ENCODE data around the gene REL.
A peak's percentile ranks its signal among the peaks of the same experiment; 100 is the strongest.
"Not testable (repeated sequence)": the region's sequence is repeated elsewhere in the genome, so short reads cannot be mapped to it uniquely, and the experiment has no call there.

Gene REL

GRCh38 chr2:60867848-60868247 is 13.5 kb upstream of the REL start:
- no peak for DNase-seq (ENCODE audit: low read depth)

DNA sequence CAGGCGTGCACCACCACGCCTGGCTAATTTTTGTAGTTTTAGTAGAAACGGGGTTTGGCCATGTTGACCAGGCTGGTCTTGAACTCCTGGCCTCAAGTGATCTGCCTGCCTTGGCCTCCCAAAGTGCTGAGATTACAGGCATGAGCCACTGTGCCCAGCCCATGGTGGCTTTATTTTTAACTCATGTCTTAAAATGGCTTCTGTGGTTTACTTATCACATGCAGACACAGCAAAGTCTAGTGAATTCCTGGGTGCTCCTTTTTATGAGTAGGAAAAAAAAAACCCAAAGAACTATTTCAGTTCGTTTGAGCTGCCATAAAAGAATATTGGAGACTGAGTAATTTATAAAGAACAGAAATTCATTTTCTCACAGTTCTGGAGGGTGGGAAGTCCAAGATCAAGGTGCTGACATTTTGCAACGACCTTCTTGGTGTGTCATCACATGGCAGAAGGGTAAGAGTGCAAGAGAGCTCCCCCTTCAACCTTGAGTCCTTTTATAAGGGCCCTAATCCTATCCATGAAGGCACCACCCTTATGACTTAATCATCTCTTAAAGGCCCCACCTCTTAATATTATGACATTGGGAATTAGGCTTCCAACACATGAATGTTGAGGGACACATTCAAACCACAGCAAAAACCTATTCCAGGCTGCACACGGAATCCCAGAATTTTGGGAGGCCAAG is 12.6 kb upstream of the REL start:
- no peak for DNase-seq (ENCODE audit: low read depth)

- DNase-seq (ENCODE audit: low read depth) = no peak
Measured at GRCh38 chr2:60872510-60872928, 8.9 kb upstream of the REL start.

DNA sequence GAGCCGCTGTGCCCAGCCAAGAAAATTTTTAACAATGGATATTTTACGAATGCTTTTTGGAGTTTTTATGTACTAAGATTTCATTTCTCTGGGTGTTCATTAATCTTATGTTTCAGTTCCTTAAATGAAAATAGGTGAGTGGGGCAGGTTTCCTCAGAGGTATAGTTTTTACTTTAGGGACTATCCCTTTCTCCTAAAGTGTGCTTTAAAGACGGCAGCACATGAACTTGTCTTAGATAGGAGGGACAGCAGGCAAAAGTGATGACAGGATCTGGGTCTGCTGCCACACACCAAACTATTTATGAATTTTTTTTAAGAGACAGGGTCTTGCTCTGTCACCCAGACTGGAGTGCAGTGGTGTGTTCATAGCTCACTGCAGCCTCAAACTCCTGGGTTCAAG is 8.0 kb upstream of the REL start:
- no peak for DNase-seq (ENCODE audit: low read depth)

- DNase-seq (ENCODE audit: low read depth) = no peak
Measured at GRCh38 chr2:60875520-60875919, 5.9 kb upstream of the REL start.

GRCh38 chr2:60880643-60881046 is 729 bp upstream of the REL start:
- DNase-seq (ENCODE audit: low read depth) = peak; percentile 33

DNA sequence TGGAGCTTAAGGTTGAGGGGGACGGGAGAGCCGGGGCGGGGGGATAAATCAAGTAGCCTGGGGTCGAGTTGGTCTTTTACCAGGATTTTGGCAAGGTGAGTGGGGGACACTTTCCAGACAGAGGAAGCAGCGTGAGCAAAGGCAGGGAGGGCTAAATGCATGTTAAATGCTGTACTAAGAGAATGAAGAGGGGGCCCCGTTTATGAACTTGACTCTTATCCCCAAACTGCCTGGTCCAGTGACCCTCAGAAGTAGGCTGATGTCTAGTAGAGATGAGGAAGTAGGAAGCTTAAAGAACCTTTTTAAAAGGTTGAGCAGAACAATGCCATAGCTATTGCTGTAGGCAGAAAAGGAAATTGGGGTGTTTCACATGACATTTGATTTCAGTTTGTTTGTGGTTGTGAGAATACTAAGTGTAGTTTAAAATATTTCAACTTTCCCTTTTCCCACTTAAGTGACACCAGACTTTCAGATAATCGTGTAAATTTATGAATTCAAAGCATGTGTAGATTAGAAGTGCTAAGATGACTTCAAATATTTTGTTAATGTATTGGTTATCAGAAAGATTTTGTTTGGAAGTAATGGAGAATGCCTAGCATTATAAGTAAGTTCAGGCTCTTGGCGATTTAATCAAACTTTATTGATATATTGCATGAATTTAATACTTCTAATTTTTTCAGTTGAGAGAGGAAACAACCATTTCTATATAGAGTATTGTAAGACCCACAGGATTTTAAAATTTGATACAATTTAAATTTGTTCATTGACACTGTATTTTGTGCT is 1.8 kb downstream of the REL start:
- peak; percentile 7 for DNase-seq (ENCODE audit: low read depth)

DNA sequence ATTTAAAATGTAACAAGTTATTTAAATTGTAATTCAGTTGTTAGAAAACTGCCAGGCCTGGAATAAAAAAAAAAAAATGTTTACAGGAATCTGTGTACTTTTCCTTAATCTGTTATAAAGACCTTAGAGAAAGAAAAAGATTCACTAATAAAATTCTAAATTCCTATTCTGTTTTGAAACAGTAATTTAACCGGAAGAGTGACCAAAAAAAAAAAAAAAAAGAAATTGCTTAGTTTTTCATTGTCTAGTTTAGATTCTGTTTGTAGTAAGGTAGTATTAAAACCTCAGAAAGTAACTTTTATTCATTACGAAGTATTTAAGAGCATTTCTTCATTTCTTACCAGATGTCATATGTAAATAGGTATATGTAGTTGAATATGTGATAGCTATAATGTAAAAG is 2.5 kb downstream of the REL start:
- no peak for DNase-seq (ENCODE audit: low read depth)

GRCh38 chr2:60884800-60885199 is 3.4 kb downstream of the REL start:
- peak; percentile 38 for DNase-seq (ENCODE audit: low read depth)

DNA sequence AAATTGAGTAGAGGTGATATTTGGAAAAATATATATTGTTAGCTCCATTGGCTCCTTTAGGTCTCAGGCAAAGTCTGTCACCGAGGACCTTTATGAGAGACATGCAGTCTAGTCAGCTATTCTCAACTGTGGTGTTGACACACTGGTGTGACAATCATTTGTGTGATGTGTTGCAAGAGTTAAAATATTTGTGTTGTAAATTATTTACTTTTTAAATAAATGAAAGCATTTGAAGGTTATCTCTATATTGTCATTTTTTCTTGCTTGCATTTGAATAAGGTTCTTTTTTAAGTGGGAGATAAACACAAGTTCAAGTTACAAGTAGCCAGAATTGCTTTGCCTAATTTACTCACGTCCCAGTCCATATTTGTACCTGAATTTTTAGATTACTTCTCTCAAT is 4.3 kb downstream of the REL start:
- DNase-seq (ENCODE audit: low read depth) = no peak

DNA sequence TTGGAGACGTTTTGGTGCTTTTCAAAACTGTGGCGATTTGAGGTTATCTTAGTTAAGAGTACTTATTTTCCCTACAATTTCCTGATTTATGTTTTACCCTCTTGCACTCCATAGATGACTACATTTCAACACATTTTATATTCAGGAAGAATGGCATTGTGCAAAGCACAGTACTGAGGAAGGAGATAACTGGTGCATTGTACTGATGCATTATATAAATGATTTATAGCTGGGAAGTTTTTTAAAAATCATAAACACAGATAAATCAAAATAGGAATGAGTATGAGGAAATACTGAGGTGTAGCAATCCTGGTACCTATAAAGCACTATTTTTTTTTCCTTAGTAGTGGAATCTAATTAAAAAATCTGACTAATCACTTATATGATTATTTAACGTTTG is 5.6 kb downstream of the REL start:
- no peak for DNase-seq (ENCODE audit: low read depth)

DNA sequence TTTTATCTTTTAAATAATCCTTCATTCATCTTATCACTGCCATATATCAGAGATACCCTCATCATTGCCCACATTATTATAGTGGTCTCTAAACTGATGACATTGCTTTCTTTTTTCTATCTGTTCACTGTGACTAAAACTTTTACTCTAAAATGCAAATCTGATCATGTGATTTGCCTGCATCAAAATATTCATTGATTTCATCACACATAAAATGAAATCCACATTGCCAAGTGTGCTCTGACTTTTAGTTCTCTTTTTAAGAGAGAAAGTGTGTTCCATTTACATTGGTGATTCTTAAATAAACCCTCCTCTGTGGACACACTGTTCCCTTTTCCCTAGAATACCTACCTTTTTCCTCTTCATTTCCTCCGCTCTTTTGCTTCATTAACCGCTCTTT is 7.5 kb downstream of the REL start:
- DNase-seq (ENCODE audit: low read depth) = no peak

- not testable (repeated sequence) for DNase-seq (ENCODE audit: low read depth)
Measured at GRCh38 chr2:60889581-60890392, 8.4 kb downstream of the REL start.

DNA sequence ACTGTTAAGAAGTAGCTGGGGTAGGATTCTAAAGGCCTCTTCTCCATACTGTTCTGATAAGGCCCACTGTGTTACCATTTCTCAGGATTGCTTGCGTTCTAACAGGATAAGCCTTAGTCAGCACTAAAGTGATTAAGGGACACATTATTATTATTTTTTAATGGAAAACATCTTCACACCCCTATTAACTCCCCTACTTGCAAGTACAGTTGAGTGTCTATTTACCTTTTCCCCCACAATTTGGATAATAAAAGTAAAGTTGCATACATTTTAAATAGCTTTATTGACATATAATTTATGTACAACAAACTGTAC is 9.0 kb downstream of the REL start:
- no peak for DNase-seq (ENCODE audit: low read depth)

DNA sequence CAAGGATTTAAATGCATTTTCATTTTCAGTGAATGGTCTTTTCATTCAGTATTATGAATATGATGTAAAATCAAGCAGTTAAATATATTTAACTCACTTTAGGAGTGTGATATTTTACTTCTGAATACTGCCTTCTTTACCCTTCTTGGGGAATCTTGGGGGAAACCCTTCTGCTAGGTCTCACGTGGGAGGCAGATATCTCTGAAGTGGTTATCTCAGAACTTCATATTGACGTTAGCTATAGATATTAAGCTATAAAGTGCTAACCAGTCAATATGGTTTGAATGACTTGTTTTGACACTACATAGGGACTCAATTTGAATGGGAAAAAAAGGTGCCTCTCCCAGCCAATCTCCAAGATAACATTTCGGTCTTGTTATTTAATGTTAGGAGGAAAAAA is 9.8 kb downstream of the REL start:
- no peak for DNase-seq (ENCODE audit: low read depth)

- DNase-seq (ENCODE audit: low read depth) = no peak
Measured at GRCh38 chr2:60898567-60898966, 17.2 kb downstream of the REL start.

DNA sequence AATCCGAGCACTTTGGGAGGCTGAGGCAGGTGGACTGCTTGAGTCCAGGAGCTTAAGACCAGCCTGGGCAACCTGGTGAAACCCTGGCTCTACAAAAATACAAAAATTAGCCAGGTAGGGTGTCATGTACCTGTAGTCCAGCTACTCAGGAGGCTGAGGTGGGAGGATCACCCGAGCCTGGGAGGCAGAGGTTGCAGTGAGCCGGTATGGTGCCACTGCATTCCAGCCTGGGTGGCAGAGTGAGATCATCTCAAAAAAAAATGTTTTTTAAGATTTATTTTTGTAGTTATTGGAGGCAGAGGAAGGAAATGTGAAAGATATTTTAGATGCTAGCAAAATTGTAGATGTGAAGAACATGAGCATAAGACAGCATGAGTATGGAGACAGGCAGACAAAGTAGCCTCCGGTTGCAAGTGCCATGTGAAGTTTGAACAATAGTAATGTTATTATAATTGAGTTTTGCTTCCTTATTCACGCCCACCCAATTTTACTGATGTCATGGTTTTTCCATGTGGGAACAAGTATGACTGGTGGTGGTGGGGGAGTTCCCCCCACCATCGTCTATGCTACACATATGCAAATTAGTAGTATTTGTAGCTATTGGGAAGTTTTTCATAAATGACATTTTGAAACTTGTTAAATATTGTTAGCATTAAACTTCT is 18.0 kb downstream of the REL start:
- no peak for DNase-seq (ENCODE audit: low read depth)

DNA sequence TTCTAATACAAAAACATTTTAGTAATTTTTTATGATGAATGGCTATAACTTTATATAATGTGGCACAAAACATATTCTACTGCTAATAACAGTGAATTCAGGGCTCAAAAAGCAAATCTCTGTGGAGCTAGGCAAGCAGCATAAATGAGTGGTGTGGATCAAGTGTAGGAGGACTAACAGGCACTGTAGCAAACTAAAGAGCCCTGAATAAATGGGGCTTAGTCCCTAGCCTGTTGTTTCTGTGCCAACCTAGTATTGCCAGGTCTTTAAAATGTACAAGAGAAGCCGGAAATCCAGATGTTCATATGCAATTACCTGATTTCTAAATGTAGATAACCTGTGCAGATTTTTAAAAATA is 18.5 kb downstream of the REL start:
- no peak for DNase-seq (ENCODE audit: low read depth)

GRCh38 chr2:60901296-60901695 is 19.9 kb downstream of the REL start:
- not testable (repeated sequence) for DNase-seq (ENCODE audit: low read depth)

DNA sequence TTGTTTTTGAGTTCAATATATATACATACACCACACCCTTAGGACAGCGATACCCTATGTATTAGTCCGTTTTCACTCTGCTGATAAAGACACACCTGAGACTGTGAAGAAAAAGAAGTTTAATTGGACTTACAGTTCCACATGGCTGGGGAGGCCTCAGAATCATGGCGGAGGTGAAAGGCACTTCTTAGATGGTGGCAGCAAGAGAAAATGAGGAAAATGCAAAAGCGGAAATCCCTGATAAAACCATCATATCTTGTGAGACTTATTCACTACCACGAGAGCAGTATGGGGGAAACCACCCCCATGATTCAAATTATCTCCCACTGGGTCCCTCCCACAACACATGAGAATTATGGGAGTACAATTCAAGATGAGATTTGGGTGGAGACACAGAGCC is 24.5 kb downstream of the REL start:
- not testable (repeated sequence) for DNase-seq (ENCODE audit: low read depth)

DNA sequence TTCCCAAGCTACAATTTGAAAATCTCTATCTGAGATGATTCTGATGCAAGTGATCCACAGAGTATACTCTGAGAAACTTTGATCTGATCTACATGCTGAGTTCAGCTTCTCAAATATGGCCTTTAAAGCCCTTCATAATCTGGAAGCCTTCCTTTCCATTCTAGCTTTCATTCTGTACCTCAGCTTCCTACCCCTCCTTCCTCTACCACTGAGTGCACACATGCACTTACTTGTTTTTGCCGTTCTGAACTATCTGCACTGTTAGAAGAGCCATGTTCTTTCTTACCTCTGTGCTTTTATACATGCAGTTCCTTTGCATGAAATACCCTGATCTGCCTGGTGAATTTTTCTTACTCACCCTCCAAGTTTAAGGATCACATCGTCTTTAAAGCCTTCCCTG is 25.0 kb downstream of the REL start:
- DNase-seq (ENCODE audit: low read depth) = no peak

DNA sequence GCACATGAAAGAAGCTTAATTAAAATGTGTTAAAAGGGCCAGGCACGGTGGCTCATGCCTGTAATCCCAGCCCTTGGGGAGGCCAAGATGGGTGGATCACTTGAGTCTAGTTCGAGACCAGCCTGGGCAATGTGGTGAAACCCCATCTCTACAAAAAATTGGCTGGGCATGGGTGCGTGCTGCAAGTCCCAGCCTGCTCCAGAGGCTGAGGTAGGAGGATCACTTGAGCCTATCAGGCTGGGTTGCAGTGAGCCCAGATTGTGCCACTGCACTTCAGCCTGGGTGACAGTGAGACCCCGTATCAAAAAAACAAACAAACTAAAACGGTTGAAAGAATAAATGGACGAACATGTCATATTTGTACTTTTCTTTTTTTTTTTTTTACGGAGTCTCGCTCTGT is 26.0 kb downstream of the REL start:
- DNase-seq (ENCODE audit: low read depth) = no peak

All from EH (cell line).